GM12873 (cell line): ENCODE data around the gene PPIL4.

Experiments
- CTCF ChIP-seq: IDR thresholded peaks from 2 replicates; pipeline ENCODE4 v1.5.1; 2012; ENCODE audit warnings: low read depth, mild to moderate bottlenecking, moderate library complexity, low read length, control low read depth; ENCODE audit not compliant: insufficient read depth; ENCODE audit errors: missing control alignments

The PPIL4 gene

GRCh38 chr6:149484733-149485700 is 60.8 kb downstream of the PPIL4 start, which contains the start of gene ZC3H12D:
Gene ZC3H12D (minus strand): TSS chr6:149485014. CDS start chr6:149474543, 10,471 bp downstream.
- peak; percentile 68 for TF ChIP-seq CTCF

- TF ChIP-seq CTCF = no peak
Measured at GRCh38 chr6:149483849-149484655, 61.8 kb downstream of the PPIL4 start.

- TF ChIP-seq CTCF = no peak
Measured at GRCh38 chr6:149483334-149483725, 62.5 kb downstream of the PPIL4 start.

- no peak for TF ChIP-seq CTCF
Measured at GRCh38 chr6:149482545-149483333, 63.1 kb downstream of the PPIL4 start.

- TF ChIP-seq CTCF = no peak
Measured at GRCh38 chr6:149480502-149481280, 65.2 kb downstream of the PPIL4 start.

GRCh38 chr6:149478631-149479314 is 67.1 kb downstream of the PPIL4 start:
- TF ChIP-seq CTCF = no peak
